Ectodermal cell (in vitro differentiated cells): Measurements from ENCODE around the gene PLXNA3.
"Not testable (repeated sequence)": the region's sequence is repeated elsewhere in the genome, so short reads cannot be mapped to it uniquely, and the experiment has no call there.

Source experiments
- H3K27ac ChIP-seq: 2 replicates; pipeline ENCODE4 v1.7.0; 2013; ENCODE audit warnings: mild to moderate bottlenecking, low read depth, low read length; ENCODE audit not compliant: insufficient read depth, poor library complexity, severe bottlenecking
- H3K27me3 ChIP-seq: 2 replicates; pipeline ENCODE4 v1.7.0; 2013; ENCODE audit warnings: mild to moderate bottlenecking, low read length; ENCODE audit not compliant: insufficient read depth, control insufficient read depth, poor library complexity, severe bottlenecking
- H3K36me3 ChIP-seq: one replicate; pipeline ENCODE4 v1.7.0; 2013; ENCODE audit warnings: low read length; ENCODE audit not compliant: control insufficient read depth, insufficient read depth
- H3K4me1 ChIP-seq: one replicate; pipeline ENCODE4 v1.7.0; 2013; ENCODE audit warnings: low read length; ENCODE audit not compliant: control insufficient read depth, insufficient read depth
- H3K4me3 ChIP-seq: 2 replicates; pipeline ENCODE4 v1.7.0; 2013; ENCODE audit warnings: low read depth, low read length, control low read depth; ENCODE audit not compliant: insufficient read depth
- H3K9me3 ChIP-seq: 2 replicates; pipeline ENCODE4 v1.7.0; 2013; ENCODE audit warnings: mild to moderate bottlenecking, low read length, moderate library complexity; ENCODE audit not compliant: control insufficient read depth
- WGBS, 2 experiments: methylation state at CpG; one replicate each; pipeline ENCODE4 v1.1.7; 2013; ENCODE audit warnings: missing lambda C conversion rate in 2 of 2; 5-methylcytosine and 5-hydroxymethylcytosine counted together

Gene PLXNA3

GRCh38 chrX:154496591-154497137, 38.6 kb downstream of the PLXNA3 start:
- H3K27ac ChIP-seq, H3K4me3 ChIP-seq, H3K27me3 ChIP-seq, H3K9me3 ChIP-seq, H3K4me1 ChIP-seq, H3K36me3 ChIP-seq: not testable (repeated sequence)
- 85 to 92% methylated on average over 4 of the region's 4 CpGs for WGBS, 2 experiments

DNA sequence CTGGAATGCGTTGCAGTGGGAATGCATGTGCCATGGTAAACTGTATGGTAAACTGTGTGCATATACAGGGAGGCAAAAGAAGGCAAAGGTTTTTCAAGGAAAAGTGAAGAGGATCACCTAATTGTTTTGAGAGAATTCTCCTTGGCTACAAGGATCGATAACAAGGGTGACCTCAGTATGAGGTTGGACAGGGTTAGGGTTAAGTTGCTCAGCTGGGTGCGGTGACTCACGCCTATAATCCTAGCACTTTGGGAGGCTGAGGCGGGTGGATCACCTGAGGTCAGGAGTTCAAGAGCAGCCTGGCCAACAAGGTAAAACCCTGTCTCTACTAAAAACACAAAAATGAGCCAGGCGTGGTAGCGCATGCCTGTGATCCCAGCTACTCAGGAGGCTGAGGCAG, 43.3 kb downstream of the PLXNA3 start:
- not testable (repeated sequence) for H3K27ac ChIP-seq, H3K36me3 ChIP-seq, H3K4me3 ChIP-seq, H3K4me1 ChIP-seq, H3K27me3 ChIP-seq, H3K9me3 ChIP-seq
- WGBS, 2 experiments, result 92 to 97% methylated on average over 7 of the region's 7 CpGs

GRCh38 chrX:154502098-154502497, 44.0 kb downstream of the PLXNA3 start:
- H3K4me3 ChIP-seq, result no peak overlapping the region
- H3K9me3 ChIP-seq, result no peaks in the 10 kb centered on the region
- H3K36me3 ChIP-seq, result no peaks in the 10 kb centered on the region
- no peaks in the 10 kb centered on the region for H3K27me3 ChIP-seq
- H3K4me1 ChIP-seq, result no peaks in the 10 kb centered on the region
- no peak overlapping the region for H3K27ac ChIP-seq
- WGBS, 2 experiments, result 80 to 85% methylated on average over 7 to 8 of the region's 8 CpGs

GRCh38 chrX:154502989-154503388, 44.9 kb downstream of the PLXNA3 start:
- Histone ChIP-seq H3K27me3 (no peaks in the 10 kb centered on the region), H3K4me3 (no peak overlapping the region), H3K4me1 (no peaks in the 10 kb centered on the region), H3K36me3 (no peaks in the 10 kb centered on the region), H3K27ac (no peak overlapping the region), H3K9me3 (no peaks in the 10 kb centered on the region)
- WGBS, 2 experiments, result 96 to 98% methylated on average over 3 of the region's 3 CpGs

GRCh38 chrX:154505734-154506133, 47.7 kb downstream of the PLXNA3 start:
- no peak overlapping the region for H3K27ac ChIP-seq
- no peaks in the 10 kb centered on the region for H3K9me3 ChIP-seq
- no peak overlapping the region for H3K4me3 ChIP-seq
- H3K27me3 ChIP-seq, result no peaks in the 10 kb centered on the region
- no peaks in the 10 kb centered on the region for H3K36me3 ChIP-seq
- 90 to 92% methylated on average over 12 of the region's 12 CpGs for WGBS, 2 experiments
- H3K4me1 ChIP-seq, result no peaks in the 10 kb centered on the region

DNA sequence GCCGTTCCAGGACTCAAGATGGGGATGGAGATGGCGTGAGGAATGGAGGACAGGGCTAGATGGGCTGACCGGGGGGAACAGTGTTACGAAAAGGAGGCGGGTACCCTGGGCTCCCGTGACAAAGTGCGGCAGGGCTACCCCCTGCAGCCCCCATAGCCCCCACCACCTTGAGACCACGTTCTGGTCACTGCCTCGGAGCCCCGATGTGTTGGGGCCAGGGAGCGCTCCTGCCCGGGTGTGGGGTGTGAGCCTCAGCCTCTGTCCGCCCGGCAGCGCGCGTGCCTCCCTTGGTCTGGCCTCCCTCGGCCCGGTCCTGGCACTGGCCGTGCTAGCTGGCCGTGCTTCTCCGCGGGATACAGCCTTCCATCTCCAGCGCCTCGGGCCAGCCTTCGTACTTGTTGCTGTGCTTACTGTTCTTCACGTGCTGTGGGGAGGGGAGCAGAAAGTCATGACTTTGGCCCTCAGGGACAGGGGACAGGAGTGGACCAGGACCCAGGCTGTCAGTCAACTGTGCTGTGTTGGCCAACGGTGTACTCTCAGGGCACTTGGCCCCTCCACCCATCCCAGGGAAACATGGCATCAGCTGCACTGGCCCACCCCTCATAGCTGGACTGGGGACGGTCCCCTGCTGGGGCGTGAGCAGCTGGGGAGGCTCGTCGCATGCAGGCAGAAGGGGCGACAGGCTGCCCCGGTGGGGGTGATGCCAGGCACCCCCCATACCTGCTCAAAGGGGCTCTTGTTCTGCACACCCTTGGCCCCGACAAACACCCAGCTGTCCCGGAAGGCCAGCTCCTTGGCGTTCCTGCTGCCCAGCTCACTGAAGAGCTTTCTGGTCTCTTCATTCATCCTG, 48.6 kb downstream of the PLXNA3 start:
- no peaks in the 10 kb centered on the region for H3K36me3 ChIP-seq
- H3K4me3 ChIP-seq, result no peak overlapping the region
- H3K27ac ChIP-seq, result no peak overlapping the region
- H3K27me3 ChIP-seq, result no peaks in the 10 kb centered on the region
- no peaks in the 10 kb centered on the region for H3K9me3 ChIP-seq
- no peaks in the 10 kb centered on the region for H3K4me1 ChIP-seq
- WGBS, 2 experiments, result 95% methylated on average over 37 of the region's 37 CpGs

DNA sequence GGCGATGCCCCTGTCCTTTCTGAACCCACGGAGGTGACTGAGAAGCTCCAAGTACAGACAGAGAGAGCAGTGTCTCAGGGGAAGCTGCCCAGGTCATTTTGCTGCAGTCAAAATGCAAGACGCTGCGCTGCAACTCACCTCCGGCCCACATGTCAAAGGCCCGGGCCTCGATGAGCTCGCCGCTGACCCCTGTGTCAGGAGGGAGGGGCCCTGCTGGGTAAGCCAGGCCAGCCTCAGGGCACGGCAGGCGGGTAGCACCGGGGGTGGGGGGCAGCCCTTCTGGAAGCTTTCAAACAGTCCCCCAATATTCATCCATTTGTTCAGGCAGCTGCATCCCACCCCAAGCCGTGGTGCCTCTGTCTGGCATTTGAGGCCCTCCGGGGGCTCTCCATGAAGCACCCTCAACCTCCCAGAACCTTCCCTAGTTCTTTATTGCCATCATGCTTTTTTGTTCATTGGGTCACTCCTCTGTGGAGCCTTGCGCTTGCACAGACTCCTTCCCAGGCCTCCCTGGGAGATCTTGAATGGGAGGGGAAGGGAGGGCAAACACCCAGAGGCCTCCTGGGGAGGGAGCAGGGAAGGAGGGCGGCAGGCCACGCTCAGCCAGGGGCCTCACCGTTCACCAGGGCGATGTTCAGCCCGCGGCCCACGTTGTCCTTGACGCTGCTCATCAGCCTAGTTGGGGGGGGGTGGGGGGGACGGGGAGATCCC, 49.7 kb downstream of the PLXNA3 start:
- Histone ChIP-seq H3K9me3 (no peaks in the 10 kb centered on the region), H3K4me3 (no peak overlapping the region), H3K4me1 (no peaks in the 10 kb centered on the region), H3K27ac (no peak overlapping the region), H3K27me3 (no peaks in the 10 kb centered on the region), H3K36me3 (no peaks in the 10 kb centered on the region)
- 88 to 92% methylated on average over 16 to 24 of the region's 24 CpGs for WGBS, 2 experiments

DNA sequence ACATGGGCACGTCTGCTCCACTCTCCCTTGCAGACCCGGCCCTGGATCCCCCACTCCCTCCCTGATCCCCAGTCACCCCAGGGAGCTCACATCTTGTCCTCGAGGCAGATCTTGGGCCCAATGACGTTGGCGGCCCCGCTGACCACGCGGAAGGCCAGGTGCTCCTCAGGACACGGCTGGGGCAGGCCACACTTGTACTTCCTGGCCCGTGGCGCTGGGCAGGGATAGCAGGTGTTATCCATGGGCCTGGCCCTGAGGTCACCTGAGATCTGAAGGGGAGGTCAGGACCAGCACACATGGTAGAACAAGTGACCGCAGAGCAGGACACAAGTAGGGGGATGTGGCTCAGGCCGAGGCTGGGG, 50.3 kb downstream of the PLXNA3 start:
- WGBS, 2 experiments, result 94 to 96% methylated on average over 13 of the region's 13 CpGs
- no peaks in the 10 kb centered on the region for H3K4me1 ChIP-seq
- H3K27ac ChIP-seq, result no peak overlapping the region
- H3K9me3 ChIP-seq, result no peaks in the 10 kb centered on the region
- H3K27me3 ChIP-seq, result no peaks in the 10 kb centered on the region
- H3K36me3 ChIP-seq, result no peaks in the 10 kb centered on the region
- H3K4me3 ChIP-seq, result no peak overlapping the region

- H3K27ac ChIP-seq, result no peak overlapping the region
- no peaks in the 10 kb centered on the region for H3K9me3 ChIP-seq
- WGBS, 2 experiments, result 100% methylated on average over 5 of the region's 5 CpGs
- H3K36me3 ChIP-seq, result no peaks in the 10 kb centered on the region
- H3K4me3 ChIP-seq, result no peak overlapping the region
- no peaks in the 10 kb centered on the region for H3K4me1 ChIP-seq
- H3K27me3 ChIP-seq, result no peaks in the 10 kb centered on the region
Measured at GRCh38 chrX:154509455-154509854, 51.4 kb downstream of the PLXNA3 start.

GRCh38 chrX:154511761-154512160, 53.7 kb downstream of the PLXNA3 start:
- no peaks in the 10 kb centered on the region for H3K9me3 ChIP-seq
- no peak overlapping the region for H3K4me3 ChIP-seq
- no peaks in the 10 kb centered on the region for H3K27me3 ChIP-seq
- no peaks in the 10 kb centered on the region for H3K4me1 ChIP-seq
- H3K36me3 ChIP-seq, result no peaks in the 10 kb centered on the region
- H3K27ac ChIP-seq, result no peak overlapping the region
- 96% methylated on average over 10 to 12 of the region's 12 CpGs for WGBS, 2 experiments
